HG03139 (cell line): ENCODE measurements around the gene MACROD1.

Experiments
- ATAC-seq: cut with Tn5 transposase; IDR thresholded peaks from one replicate; pipeline ENCODE4 v1.9.1; 2021; ENCODE audit not compliant: unreplicated experiment

Gene MACROD1

GRCh38 chr11:64131683-64132190 lies 34.2 kb downstream of the MACROD1 start:
- ATAC-seq: no peak

- ATAC-seq: no peak
Observed at GRCh38 chr11:64130618-64131017, 35.3 kb downstream of the MACROD1 start.

GRCh38 chr11:64129403-64129802 lies 36.5 kb downstream of the MACROD1 start:
- no peak for ATAC-seq

GRCh38 chr11:64128255-64129006 lies 37.5 kb downstream of the MACROD1 start:
- ATAC-seq: no peak

GRCh38 chr11:64127267-64128072 lies 38.4 kb downstream of the MACROD1 start:
- ATAC-seq: no peak

GRCh38 chr11:64126796-64127195 lies 39.1 kb downstream of the MACROD1 start:
- no peak for ATAC-seq

GRCh38 chr11:64126371-64126770 lies 39.5 kb downstream of the MACROD1 start:
- ATAC-seq: no peak

GRCh38 chr11:64125676-64126075 lies 40.2 kb downstream of the MACROD1 start:
- ATAC-seq: no peak

- no peak for ATAC-seq
Observed at GRCh38 chr11:64124147-64124546, 41.8 kb downstream of the MACROD1 start.

- no peak for ATAC-seq
Observed at GRCh38 chr11:64123679-64124078, 42.2 kb downstream of the MACROD1 start.

GRCh38 chr11:64122411-64123410 lies 43.2 kb downstream of the MACROD1 start:
- ATAC-seq: no peak

- no peak for ATAC-seq
Observed at GRCh38 chr11:64121663-64122410, 44.1 kb downstream of the MACROD1 start.

GRCh38 chr11:64120951-64121569 lies 44.9 kb downstream of the MACROD1 start:
- ATAC-seq: no peak

- ATAC-seq: no peak
Observed at GRCh38 chr11:64119700-64120099, 46.2 kb downstream of the MACROD1 start.

- ATAC-seq: no peak
Observed at GRCh38 chr11:64118876-64119665, 46.8 kb downstream of the MACROD1 start.

GRCh38 chr11:64117763-64118459 lies 48.0 kb downstream of the MACROD1 start:
- ATAC-seq: no peak

- no peak for ATAC-seq
Observed at GRCh38 chr11:64115531-64116522, 50.1 kb downstream of the MACROD1 start.
